Transverse colon (tissue), 4 donors: Measurements from ENCODE around the gene ORM2. TPM values are rescaled to one million over a fixed set of nuclear protein-coding genes. Genes with fewer than 3 reads are reported as not detected.

Experiments used
- DNase-seq: peaks from one replicate; pipeline ENCODE4 v3.0.0-alpha.2; 2019
- H3K27ac ChIP-seq, 4 donors: fragments of 200-600 bp; sonication (generic); 2 replicates each; pipeline ENCODE4 v1.5.1; 2016 to 2018; ENCODE audit warnings: inconsistent platforms in 4 of 4
- H3K27me3 ChIP-seq: fragments of 200-600 bp; sonication (generic); 2 replicates; pipeline ENCODE4 v1.5.1; 2017; ENCODE audit warnings: inconsistent platforms
- H3K36me3 ChIP-seq, 4 donors: fragments of 200-600 bp; sonication (generic); 2 replicates each; pipeline ENCODE4 v1.5.1; 2017 to 2019; ENCODE audit warnings: inconsistent platforms in 4 of 4
- H3K4me1 ChIP-seq, 4 donors: fragments of 200-600 bp; sonication (generic); 2 replicates each; pipeline ENCODE4 v1.5.1; 2017 to 2020; ENCODE audit warnings: inconsistent platforms in 4 of 4
- H3K4me3 ChIP-seq, 4 donors: fragments of 200-600 bp; sonication (generic); 1 replicate in 1 of 4; 2 replicates in 3 of 4; pipeline versions ENCODE4 v1.5.1 to v1.6.1; 2017 to 2019; ENCODE audit warnings: inconsistent platforms in 4 of 4
- H3K9me3 ChIP-seq, 2 donors: fragments of 200-600 bp; sonication (generic); 2 replicates each; pipeline ENCODE4 v1.5.1; 2017 to 2019; ENCODE audit warnings: inconsistent platforms in 2 of 2
- EP300 ChIP-seq: sonication (generic); formaldehyde crosslinking; IDR thresholded peaks from one replicate; pipeline ENCODE4 v1.6.1; 2017; ENCODE audit warnings: antibody characterized with exemption, low read depth
- POLR2A ChIP-seq: fragments of 450-650 bp; IDR thresholded peaks from one replicate; pipeline ENCODE4 v1.6.1; 2016; ENCODE audit warnings: antibody characterized with exemption, mild to moderate bottlenecking, moderate library complexity
- POLR2AphosphoS5 ChIP-seq, 3 donors: sonication (generic); formaldehyde crosslinking; IDR thresholded peaks; one replicate each; pipeline ENCODE4 v1.6.1; 2016; ENCODE audit warnings: antibody characterized with exemption in 3 of 3
- WGBS, 2 donors: methylation state at CpG; one replicate each; pipeline ENCODE4 v1.1.5; 2018; ENCODE audit warnings: low coverage in 1 of 2; 5-methylcytosine and 5-hydroxymethylcytosine counted together
- in situ Hi-C, 4 donors: fragments of 200-750 bp; cut with MboI; loops; one replicate each; pipeline versions ENCODE4 v1.15.0 to v1.15.1; 2017; ENCODE audit warnings: low sequenced_read_pairs in 3 of 4, low pct_ligation_motif_present in 1 of 4, low pct_unique_long_range_greater_than_20kb in 1 of 4
- intact Hi-C: fragments of 100-400 bp; cut with DNase I; formaldehyde crosslinking; loops from one replicate; pipeline ENCODE4 v1.15.1; 2023; ENCODE audit warnings: low total_unique reads
- total RNA-seq, 4 donors: library from RNA; depleted of rRNA; stranded (reverse); fragments of >200 nt; gene quantifications; one replicate each; pipeline ENCODE4 v1.1.0, GENCODE V29; 2016
- TF ChIP-seq, protein P1 (sequence below), 5 experiments: fragments of 200-600 bp in 3 of 5; fragments of 450-650 bp in 2 of 5; sonication (generic) in 3 of 5; IDR thresholded peaks; 1 replicate in 2 of 5; 2 replicates in 3 of 5; pipeline ENCODE4 v1.5.1; 2016 to 2017; ENCODE audit warnings: antibody characterized with exemption in 5 of 5, inconsistent platforms in 3 of 5, mild to moderate bottlenecking in 2 of 5, moderate library complexity in 1 of 5

Gene ORM2
- total RNA-seq, 4 donors from 2014 or later: not detected

GRCh38 chr9:114349713-114350480 is 20.2 kb downstream of the ORM2 start:
- WGBS, 2 donors: 83 to 90% methylated on average over 7 to 10 of the region's 10 CpGs

DNA sequence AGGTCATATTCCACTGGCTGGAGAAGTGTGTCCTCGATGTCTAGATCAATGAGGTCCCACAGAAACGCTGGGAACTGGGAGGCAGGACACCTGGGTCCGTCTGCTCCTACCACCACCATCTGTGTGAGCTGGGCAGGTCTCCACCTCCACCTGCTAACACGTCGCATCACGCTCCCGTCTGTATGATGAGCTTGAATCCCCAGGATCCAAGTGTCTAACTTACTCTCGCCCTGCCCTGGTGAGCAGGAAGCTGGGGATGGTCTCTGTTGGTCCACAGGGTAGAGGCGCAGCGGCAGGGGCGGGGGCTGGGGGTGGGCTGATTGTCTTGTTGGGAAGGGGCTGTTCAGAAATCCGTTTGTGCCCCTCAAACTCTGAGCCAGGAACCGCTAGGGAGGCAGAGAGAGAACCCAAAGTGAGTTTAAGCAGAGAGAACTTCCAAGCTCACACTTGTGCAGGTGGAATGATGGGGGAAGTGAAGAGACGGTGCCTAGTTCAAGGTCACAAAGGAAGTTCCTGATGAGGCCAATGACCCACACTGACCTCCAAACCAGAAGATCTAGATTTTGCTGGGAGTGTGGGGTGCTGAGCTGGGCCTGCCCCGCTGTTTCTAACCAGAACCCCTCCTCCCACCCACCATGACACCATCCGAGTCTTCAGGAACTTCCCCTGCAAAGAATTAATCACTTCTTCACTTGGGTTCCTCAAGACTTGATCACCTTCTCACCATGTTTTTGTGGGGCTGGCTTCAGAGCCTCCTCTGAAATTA is 21.1 kb downstream of the ORM2 start:
- intact Hi-C loops (no loop called here), in situ Hi-C loops (no loop called here)
- H3K4me3 ChIP-seq: no peak overlapping the region
- H3K4me1 ChIP-seq: peaks cover 6 to 20% (median 8%) of the 10 kb centered on the region in 4 donors
- peaks cover 0 to 69% (median 30%) of the 10 kb centered on the region in 4 donors for H3K36me3 ChIP-seq
- WGBS, 2 donors: 90 to 92% methylated on average over 12 to 16 of the region's 16 CpGs
- TF ChIP-seq, protein P1, sequence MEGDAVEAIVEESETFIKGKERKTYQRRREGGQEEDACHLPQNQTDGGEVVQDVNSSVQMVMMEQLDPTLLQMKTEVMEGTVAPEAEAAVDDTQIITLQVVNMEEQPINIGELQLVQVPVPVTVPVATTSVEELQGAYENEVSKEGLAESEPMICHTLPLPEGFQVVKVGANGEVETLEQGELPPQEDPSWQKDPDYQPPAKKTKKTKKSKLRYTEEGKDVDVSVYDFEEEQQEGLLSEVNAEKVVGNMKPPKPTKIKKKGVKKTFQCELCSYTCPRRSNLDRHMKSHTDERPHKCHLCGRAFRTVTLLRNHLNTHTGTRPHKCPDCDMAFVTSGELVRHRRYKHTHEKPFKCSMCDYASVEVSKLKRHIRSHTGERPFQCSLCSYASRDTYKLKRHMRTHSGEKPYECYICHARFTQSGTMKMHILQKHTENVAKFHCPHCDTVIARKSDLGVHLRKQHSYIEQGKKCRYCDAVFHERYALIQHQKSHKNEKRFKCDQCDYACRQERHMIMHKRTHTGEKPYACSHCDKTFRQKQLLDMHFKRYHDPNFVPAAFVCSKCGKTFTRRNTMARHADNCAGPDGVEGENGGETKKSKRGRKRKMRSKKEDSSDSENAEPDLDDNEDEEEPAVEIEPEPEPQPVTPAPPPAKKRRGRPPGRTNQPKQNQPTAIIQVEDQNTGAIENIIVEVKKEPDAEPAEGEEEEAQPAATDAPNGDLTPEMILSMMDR (IDR thresholded peaks at IDR 0.05): no peak
- TF ChIP-seq POLR2AphosphoS5 (IDR thresholded peaks at IDR 0.05): no peak
- no peak for TF ChIP-seq EP300
- no peak for TF ChIP-seq POLR2A
- H3K27ac ChIP-seq: peak overlapping the region in 1 of 4 donors; percentile 68
- no peak for DNase-seq
- no peaks in the 10 kb centered on the region for H3K9me3 ChIP-seq
- H3K27me3 ChIP-seq: no peaks in the 10 kb centered on the region

More at GRCh38 chr9:114349713-114350480, 20.2 kb downstream of the ORM2 start:
- no peak for DNase-seq
- Histone ChIP-seq H3K27ac (peak overlapping the region; percentile 68 to 79 (median 71)), H3K36me3 (peaks cover 0 to 72% (median 31%) of the 10 kb centered on the region in 4 donors), H3K27me3 (no peaks in the 10 kb centered on the region), H3K4me1 (peaks cover 6 to 20% (median 8%) of the 10 kb centered on the region in 4 donors), H3K9me3 (no peaks in the 10 kb centered on the region), H3K4me3 (no peak overlapping the region)
- intact Hi-C loops: loop anchor here (10.0 kb wide), 2 partner anchors 45 to 295 kb away; no protein-coding TSS in a partner anchor
- no peak for TF ChIP-seq POLR2AphosphoS5 (IDR thresholded peaks at IDR 0.05)
- TF ChIP-seq EP300: no peak
- TF ChIP-seq, protein P1 (IDR thresholded peaks at IDR 0.05): no peak
- no peak for TF ChIP-seq POLR2A
- in situ Hi-C loops: no loop called here

- peaks cover 0 to 63% (median 28%) of the 10 kb centered on the region in 4 donors for H3K36me3 ChIP-seq
- peaks cover 6 to 20% (median 8%) of the 10 kb centered on the region in 4 donors for H3K4me1 ChIP-seq
- no peaks in the 10 kb centered on the region for H3K27me3 ChIP-seq
- H3K9me3 ChIP-seq: no peaks in the 10 kb centered on the region
- TF ChIP-seq EP300 (peak; percentile 28), POLR2A (no peak), POLR2AphosphoS5 (IDR thresholded peaks at IDR 0.05) (peak in 1 of 3 donors; percentile 43)
- TF ChIP-seq, protein P1 (IDR thresholded peaks at IDR 0.05): no peak
- intact Hi-C loops (no loop called here), in situ Hi-C loops (no loop called here)
- no peak for DNase-seq
- no peak overlapping the region for H3K4me3 ChIP-seq
- WGBS, 2 donors: 50 to 80% methylated on average over 1 to 4 of the region's 4 CpGs
- peak overlapping the region in 3 of 4 donors; percentile 2 to 24 (median 17) for H3K27ac ChIP-seq
These were observed 22.3 kb downstream of the ORM2 start for GRCh38 chr9:114351932-114352331.

DNA sequence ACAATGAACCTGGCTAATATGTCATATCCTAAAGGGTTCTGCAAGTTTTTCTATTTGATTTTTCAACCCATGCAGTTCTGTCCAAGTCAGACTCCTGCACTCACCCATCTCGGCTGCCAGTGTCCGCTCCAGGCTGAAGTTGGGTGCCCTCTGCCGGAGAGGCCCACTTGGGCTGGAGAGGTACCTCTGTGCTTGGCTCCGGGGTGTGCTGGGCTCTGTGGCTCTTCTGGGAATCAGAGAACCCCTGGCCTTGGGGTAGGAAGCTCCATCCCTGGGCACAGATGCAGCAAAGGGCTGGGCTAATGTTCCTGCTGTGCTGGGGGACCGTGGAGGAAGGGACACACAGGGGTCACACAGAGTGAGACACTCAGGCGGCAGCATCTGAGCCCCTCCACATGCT is 26.2 kb downstream of the ORM2 start:
- Histone ChIP-seq H3K4me1 (no peaks in the 10 kb centered on the region), H3K36me3 (peaks cover 0 to 73% (median 34%) of the 10 kb centered on the region in 4 donors), H3K9me3 (no peaks in the 10 kb centered on the region), H3K27ac (no peak overlapping the region), H3K4me3 (no peak overlapping the region), H3K27me3 (no peaks in the 10 kb centered on the region)
- TF ChIP-seq, protein P1 (IDR thresholded peaks at IDR 0.05): no peak
- TF ChIP-seq EP300 (no peak), POLR2A (no peak), POLR2AphosphoS5 (IDR thresholded peaks at IDR 0.05) (no peak)
- WGBS, 2 donors: 98% methylated on average over 6 of the region's 6 CpGs; no CpG with 5 or more reads in 1 of the 2 donors
- DNase-seq: no peak
- in situ Hi-C loops (no loop called here), intact Hi-C loops (no loop called here)
